ENCODE data around the gene ATXN1. TPM values are rescaled to one million over a fixed set of nuclear protein-coding genes. Genes with fewer than 3 reads are reported as not detected.

ATXN1 gene
- total and polyA plus RNA-seq, 2 of the 13 experiments (the other 11 are each of a cell fraction or from before 2014, with no cell fraction given): 20.7 to 39.5 TPM

GRCh38 chr6:16729183-16729691 is 32.0 kb downstream of the ATXN1 start (continued):
- TF ChIP-seq TSC22D2 (CRISPR knock-in tag; IDR thresholded peaks at IDR 0.05; ENCODE audit: borderline replicate concordance) (no peak), FOSL2 (CRISPR knock-in tag; IDR thresholded peaks at IDR 0.05) (peak; percentile 95), ISX (CRISPR knock-in tag; conservative IDR thresholded peaks at IDR 0.05) (0 out of 2 replicates have a peak, but pooled peaks have one; percentile 53), MTF1 (CRISPR knock-in tag; IDR thresholded peaks at IDR 0.05) (no peak), ZNF512B (CRISPR knock-in tag; IDR thresholded peaks at IDR 0.05; ENCODE audit: borderline replicate concordance) (0 out of 2 replicates have a peak, but pooled peaks have one; percentile 46), THAP7 (CRISPR knock-in tag; IDR thresholded peaks at IDR 0.05) (no peak), POLR2AphosphoS2 (IDR thresholded peaks at IDR 0.05; ENCODE audit: low read depth, low read length) (no peak), RARA (CRISPR knock-in tag; IDR thresholded peaks at IDR 0.05) (peak; percentile 79), FOXK1 (CRISPR knock-in tag; IDR thresholded peaks at IDR 0.05; ENCODE audit: borderline replicate concordance, low read depth) (peak; percentile 52; the same call in 1 of the 2 replicates), RXRB (CRISPR knock-in tag; IDR thresholded peaks at IDR 0.05; ENCODE audit: borderline replicate concordance) (peak; percentile 61), UBTF (CRISPR knock-in tag; IDR thresholded peaks at IDR 0.05) (0 out of 2 replicates have a peak, but pooled peaks have one; percentile 34), KLF9 (CRISPR knock-in tag; IDR thresholded peaks at IDR 0.05; ENCODE audit: low read depth) (peak; percentile 64; the same call in 1 of the 2 replicates), ZNF775 (CRISPR knock-in tag; IDR thresholded peaks at IDR 0.05; ENCODE audit: borderline replicate concordance) (peak; percentile 95; the same call in 1 of the 2 replicates), ZNF292 (CRISPR knock-in tag; IDR thresholded peaks at IDR 0.05; ENCODE audit: borderline replicate concordance, low read depth) (peak; percentile 81; the same call in 1 of the 2 replicates), SIN3B (IDR thresholded peaks at IDR 0.05; ENCODE audit: low read length) (no peak), ZSCAN22 (CRISPR knock-in tag; IDR thresholded peaks at IDR 0.05) (no peak), POGZ (CRISPR knock-in tag; IDR thresholded peaks at IDR 0.05) (peak; percentile 55), MED1 (CRISPR knock-in tag; IDR thresholded peaks at IDR 0.05) (peak; percentile 83), ZSCAN20 (CRISPR knock-in tag; IDR thresholded peaks at IDR 0.05; ENCODE audit: borderline replicate concordance) (peak; percentile 92; the same call in 1 of the 2 replicates), ZNF383 (CRISPR knock-in tag; IDR thresholded peaks at IDR 0.05; ENCODE audit: borderline replicate concordance) (peak; percentile 31; the same call in 1 of the 2 replicates), ZFP1 (CRISPR knock-in tag; IDR thresholded peaks at IDR 0.05) (peak; percentile 49; the same call in 1 of the 2 replicates), ATF2 (CRISPR knock-in tag; IDR thresholded peaks at IDR 0.05) (peak; percentile 42; the same call in 1 of the 2 replicates), TCF7 (IDR thresholded peaks at IDR 0.05; ENCODE audit: low read depth) (peak; percentile 95), SATB2 (CRISPR knock-in tag; IDR thresholded peaks at IDR 0.05) (0 out of 2 replicates have a peak, but pooled peaks have one; percentile 37), ZNF446 (CRISPR knock-in tag; IDR thresholded peaks at IDR 0.05) (no peak)
